Measurements from ENCODE around the gene LRRC52.
"Not testable (repeated sequence)": the region's sequence is repeated elsewhere in the genome, so short reads cannot be mapped to it uniquely, and the experiment has no call there.

Gene LRRC52

DNA sequence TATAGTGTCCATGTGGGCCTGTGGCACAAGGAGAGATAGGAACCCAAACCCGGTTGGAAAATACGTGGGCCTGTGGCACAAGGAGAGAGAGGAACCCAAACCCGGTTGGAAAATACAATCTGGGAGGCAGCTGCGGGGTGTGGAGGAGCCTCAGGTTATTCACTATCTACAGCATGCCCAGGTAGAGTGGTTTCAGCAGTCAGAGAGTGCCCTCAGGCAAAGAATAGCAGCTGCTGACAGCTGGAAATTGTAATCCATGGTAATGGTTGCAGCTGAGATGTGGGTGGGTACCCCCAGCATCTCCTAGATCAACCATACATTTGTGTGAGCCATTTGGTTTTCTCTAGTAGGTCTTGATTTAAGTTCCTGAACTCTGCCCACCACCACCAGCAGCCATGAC, 61.4 kb downstream of the LRRC52 start:
- TF ChIP-seq, protein P1, sequence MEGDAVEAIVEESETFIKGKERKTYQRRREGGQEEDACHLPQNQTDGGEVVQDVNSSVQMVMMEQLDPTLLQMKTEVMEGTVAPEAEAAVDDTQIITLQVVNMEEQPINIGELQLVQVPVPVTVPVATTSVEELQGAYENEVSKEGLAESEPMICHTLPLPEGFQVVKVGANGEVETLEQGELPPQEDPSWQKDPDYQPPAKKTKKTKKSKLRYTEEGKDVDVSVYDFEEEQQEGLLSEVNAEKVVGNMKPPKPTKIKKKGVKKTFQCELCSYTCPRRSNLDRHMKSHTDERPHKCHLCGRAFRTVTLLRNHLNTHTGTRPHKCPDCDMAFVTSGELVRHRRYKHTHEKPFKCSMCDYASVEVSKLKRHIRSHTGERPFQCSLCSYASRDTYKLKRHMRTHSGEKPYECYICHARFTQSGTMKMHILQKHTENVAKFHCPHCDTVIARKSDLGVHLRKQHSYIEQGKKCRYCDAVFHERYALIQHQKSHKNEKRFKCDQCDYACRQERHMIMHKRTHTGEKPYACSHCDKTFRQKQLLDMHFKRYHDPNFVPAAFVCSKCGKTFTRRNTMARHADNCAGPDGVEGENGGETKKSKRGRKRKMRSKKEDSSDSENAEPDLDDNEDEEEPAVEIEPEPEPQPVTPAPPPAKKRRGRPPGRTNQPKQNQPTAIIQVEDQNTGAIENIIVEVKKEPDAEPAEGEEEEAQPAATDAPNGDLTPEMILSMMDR (IDR thresholded peaks at IDR 0.05): no peak
- TF ChIP-seq ZFX (IDR thresholded peaks at IDR 0.05; ENCODE audit: borderline replicate concordance): no peak
- H3K27ac ChIP-seq: no peak overlapping the region

- H3K27ac ChIP-seq: not testable (repeated sequence)
Observed at GRCh38 chr1:165606676-165607075, 62.9 kb downstream of the LRRC52 start.

DNA sequence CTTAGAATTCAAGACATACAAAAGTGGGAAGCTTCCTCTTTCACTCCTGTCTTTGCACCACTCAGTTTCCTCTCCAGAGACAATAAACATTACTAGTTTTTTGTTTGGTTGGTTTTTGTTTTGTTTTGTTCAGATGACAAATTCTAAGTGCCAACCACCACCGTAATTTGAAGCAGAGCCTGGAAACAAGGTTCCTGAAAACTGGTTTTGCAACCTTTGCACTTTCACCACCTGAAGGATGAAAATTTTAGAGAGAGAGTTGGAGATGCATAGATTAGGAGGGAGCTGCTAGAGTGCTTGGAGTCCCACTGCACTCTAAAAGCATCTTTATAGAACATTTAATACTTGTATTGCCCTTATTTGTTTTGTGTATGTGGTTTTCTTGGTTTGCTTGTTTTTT, 67.1 kb downstream of the LRRC52 start:
- no peak overlapping the region for H3K27ac ChIP-seq

GRCh38 chr1:165612062-165612461, 68.3 kb downstream of the LRRC52 start:
- H3K27ac ChIP-seq: no peak overlapping the region
- no peak for TF ChIP-seq ZFX (IDR thresholded peaks at IDR 0.05; ENCODE audit: borderline replicate concordance)
- TF ChIP-seq, protein P1 (IDR thresholded peaks at IDR 0.05): no peak

More for the DNA sequence above, 67.1 kb downstream of the LRRC52 start:
- TF ChIP-seq, protein P1 (IDR thresholded peaks at IDR 0.05): no peak
- no peak for TF ChIP-seq ZFX (IDR thresholded peaks at IDR 0.05; ENCODE audit: borderline replicate concordance)
